Measurements from ENCODE around the gene MIA2. TPM values are rescaled to one million over a fixed set of nuclear protein-coding genes. Genes with fewer than 3 reads are reported as not detected.
"Not testable (repeated sequence)": the region's sequence is repeated elsewhere in the genome, so short reads cannot be mapped to it uniquely, and the experiment has no call there.

MIA2 gene
- total and polyA plus RNA-seq, 8 donors: 23.6 to 72.4 (median 50.3) TPM

DNA sequence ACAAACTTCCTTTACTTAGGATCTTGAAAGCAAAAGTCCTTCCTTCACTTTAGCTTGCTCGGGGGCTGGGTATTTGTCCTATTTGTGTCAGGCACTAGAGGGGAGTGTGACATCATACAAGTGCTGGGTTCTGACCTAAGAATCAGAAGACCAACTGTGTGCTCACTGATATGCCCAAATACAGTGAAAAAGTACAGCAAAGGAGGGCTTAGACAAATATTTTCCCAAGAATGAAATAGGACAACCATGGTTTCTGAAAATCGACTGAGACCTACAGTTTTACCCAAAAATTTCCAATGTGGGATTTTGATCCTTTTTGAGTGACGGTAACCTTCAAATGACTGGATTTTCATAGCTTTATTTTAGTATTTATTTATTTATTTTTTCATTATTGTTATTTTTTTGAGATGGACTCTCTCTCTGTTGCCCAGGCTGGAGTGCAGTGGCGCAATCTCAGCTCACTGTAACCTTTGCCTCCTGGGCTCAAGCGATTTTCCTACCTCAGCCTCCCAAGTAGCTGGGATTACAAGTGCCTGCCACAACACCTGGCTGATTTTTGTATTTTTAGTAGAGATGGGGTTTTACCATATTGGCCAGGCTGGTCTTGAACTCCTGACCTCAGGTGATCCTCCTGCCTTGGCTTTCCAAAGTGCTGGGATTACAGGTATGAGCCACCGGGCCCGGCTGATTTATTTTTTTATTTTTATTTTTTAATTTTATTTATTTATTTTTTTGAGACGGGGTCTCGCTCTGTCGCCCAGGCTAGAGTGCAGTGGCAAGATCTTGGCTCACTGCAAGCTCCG lies 1.8 kb upstream of the MIA2 start:
- intact Hi-C loops (cut with DNase I; ENCODE audit: low total_unique reads); H3K27ac ChIP-seq; H3K9me3 ChIP-seq; H3K4me3 ChIP-seq; H3K27me3 ChIP-seq; H3K36me3 ChIP-seq: not testable (repeated sequence)
- H3K4me1 ChIP-seq: peaks cover 0 to 28% (median 7%) of the 10 kb centered on the region in 4 donors
- TF ChIP-seq, protein P1, sequence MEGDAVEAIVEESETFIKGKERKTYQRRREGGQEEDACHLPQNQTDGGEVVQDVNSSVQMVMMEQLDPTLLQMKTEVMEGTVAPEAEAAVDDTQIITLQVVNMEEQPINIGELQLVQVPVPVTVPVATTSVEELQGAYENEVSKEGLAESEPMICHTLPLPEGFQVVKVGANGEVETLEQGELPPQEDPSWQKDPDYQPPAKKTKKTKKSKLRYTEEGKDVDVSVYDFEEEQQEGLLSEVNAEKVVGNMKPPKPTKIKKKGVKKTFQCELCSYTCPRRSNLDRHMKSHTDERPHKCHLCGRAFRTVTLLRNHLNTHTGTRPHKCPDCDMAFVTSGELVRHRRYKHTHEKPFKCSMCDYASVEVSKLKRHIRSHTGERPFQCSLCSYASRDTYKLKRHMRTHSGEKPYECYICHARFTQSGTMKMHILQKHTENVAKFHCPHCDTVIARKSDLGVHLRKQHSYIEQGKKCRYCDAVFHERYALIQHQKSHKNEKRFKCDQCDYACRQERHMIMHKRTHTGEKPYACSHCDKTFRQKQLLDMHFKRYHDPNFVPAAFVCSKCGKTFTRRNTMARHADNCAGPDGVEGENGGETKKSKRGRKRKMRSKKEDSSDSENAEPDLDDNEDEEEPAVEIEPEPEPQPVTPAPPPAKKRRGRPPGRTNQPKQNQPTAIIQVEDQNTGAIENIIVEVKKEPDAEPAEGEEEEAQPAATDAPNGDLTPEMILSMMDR (IDR thresholded peaks at IDR 0.05): peak in 2 of 7 experiments; percentile 20 to 28
- peak in 1 of 2 donors; percentile 53 for DNase-seq
- 83 to 89% (median 85%) methylated on average over 9 to 11 of the region's 11 CpGs for WGBS, 5 donors

DNA sequence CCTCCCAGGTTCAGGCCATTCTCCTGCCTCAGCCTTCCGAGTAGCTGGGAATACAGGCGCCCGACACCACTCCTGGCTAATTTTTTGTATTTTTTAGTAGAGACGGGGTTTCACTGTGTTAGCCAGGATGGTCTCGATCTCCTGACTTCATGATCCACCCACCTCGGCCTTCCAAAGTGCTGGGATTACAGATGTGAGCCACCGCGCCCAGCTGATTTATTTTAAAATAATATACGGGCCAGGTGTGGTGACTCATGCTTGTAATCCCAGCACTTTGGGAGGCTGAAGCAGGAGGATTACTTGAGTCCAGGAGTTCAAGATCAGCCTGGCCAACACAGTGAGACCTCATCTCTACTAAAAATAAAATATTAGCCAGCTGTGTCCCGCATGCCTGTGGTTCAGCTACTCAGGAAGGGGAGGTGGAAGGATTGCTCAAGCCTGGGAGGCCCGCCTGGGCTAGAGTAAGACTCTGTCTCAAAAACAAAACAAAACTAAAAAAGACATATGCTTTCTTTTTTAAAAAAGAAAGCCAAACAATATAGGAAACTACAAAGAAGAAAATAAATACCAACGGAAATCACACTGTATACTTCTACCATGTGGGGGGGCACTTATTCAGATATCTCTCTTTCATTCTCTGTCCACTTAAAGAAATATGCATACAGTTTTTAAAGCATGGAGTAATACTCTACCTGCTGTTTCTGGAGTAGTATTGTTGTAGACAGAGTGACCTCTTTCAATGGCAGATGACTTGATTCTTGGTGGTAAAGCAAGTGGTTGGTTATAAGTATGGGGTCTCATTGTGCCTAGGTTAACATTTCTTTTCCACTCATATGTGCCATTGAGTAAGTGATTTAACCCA lies 930 bp upstream of the MIA2 start:
- DNase-seq: peak in 1 of 2 donors; percentile 22
- TF ChIP-seq, protein P1 (IDR thresholded peaks at IDR 0.05): no peak
- TF ChIP-seq POLR2A (IDR thresholded peaks at IDR 0.05) (no peak), EP300 (IDR thresholded peaks at IDR 0.05) (no peak), POLR2AphosphoS5 (IDR thresholded peaks at IDR 0.05) (no peak)
- H3K4me3 ChIP-seq: no peak overlapping the region
- intact Hi-C loops (cut with DNase I; ENCODE audit: low total_unique reads): no loop called here
- H3K27ac ChIP-seq: peak overlapping the region in 2 of 5 donors; percentile 1 to 5
- no peaks in the 10 kb centered on the region for H3K9me3 ChIP-seq
- peaks cover 0 to 28% (median 7%) of the 10 kb centered on the region in 4 donors for H3K4me1 ChIP-seq
- WGBS, 5 donors: 71 to 75% (median 73%) methylated on average over 12 of the region's 12 CpGs
- H3K27me3 ChIP-seq: no peaks in the 10 kb centered on the region
- H3K36me3 ChIP-seq: no peaks in the 10 kb centered on the region

DNA sequence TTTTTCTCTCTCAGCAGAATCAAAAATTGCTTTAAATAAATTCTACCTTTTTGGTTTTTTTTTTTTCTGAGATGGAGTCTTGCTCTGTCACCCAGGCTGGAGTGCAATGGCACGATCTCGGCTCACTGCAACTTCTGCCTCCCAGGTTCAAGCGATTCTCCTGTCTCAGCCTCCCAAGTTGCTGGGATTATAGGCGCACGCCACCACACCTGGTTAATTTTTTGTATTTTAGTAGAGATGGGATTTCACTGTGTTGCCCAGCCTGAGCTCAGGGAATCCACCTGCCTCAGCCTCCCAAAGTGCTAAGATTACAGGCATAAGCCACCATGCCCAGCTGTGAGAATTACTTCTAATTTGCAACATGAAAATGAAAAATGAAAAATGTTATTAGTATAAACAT lies 1.3 kb downstream of the MIA2 start:
- H3K36me3 ChIP-seq; H3K27me3 ChIP-seq; H3K9me3 ChIP-seq; DNase-seq; intact Hi-C loops (cut with DNase I; ENCODE audit: low total_unique reads); H3K27ac ChIP-seq: not testable (repeated sequence)
- 89 to 97% (median 97%) methylated on average over 5 of the region's 5 CpGs for WGBS, 5 donors
- peak overlapping the region in 1 of 4 donors; percentile 40 for H3K4me3 ChIP-seq
- peaks cover 0 to 21% (median 7%) of the 10 kb centered on the region in 4 donors for H3K4me1 ChIP-seq

DNA sequence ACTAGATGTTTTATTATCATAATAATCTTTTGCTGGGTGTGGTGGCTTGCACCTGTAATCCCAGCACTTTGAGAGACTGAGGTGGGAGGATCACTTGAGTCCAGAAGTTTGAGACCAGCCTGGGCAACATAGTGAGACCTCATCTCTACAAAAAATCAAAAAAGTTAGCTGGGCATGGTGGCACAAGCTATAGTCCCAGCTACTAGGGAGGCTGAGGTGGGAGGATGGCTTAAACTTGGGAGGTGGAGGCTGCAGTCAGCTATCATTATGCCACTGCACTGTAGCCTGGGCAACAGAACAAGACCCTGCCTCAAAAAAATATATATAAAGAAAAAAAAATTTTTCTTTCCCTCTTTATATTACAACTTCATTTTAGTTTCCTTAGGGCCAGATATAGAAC lies 1.8 kb downstream of the MIA2 start:
- not testable (repeated sequence) for H3K27ac ChIP-seq

DNA sequence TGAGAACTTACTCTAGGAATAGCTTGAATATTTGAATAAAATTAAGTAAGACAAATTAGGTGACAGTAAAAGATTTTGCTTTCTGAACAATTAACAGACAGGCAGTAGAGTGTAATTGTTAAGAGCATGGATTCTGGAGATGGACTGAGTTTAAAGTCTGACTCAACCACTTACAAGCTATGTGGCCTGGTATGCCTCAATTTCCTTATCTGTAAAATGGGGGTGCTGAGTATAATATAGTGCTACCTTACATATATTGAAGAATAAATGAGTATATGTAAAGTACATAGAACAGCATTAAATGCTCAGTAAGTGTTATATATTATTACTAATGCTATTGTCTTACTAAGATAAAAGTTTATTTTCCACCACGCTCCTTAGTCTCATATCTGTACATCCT lies 7.1 kb downstream of the MIA2 start:
- no peaks in the 10 kb centered on the region for H3K27me3 ChIP-seq
- 97 to 100% (median 97%) methylated on average over 1 of the region's 1 CpG for WGBS, 5 donors
- no peak for TF ChIP-seq POLR2AphosphoS5 (IDR thresholded peaks at IDR 0.05)
- no peak for TF ChIP-seq EP300 (IDR thresholded peaks at IDR 0.05)
- TF ChIP-seq, protein P1 (IDR thresholded peaks at IDR 0.05): no peak
- no peak for TF ChIP-seq POLR2A (IDR thresholded peaks at IDR 0.05)
- no peaks in the 10 kb centered on the region for H3K4me1 ChIP-seq
- intact Hi-C loops (cut with DNase I; ENCODE audit: low total_unique reads): no loop called here
- peaks cover 0 to 4% (median 0%) of the 10 kb centered on the region in 4 donors for H3K36me3 ChIP-seq
- H3K9me3 ChIP-seq: no peaks in the 10 kb centered on the region
- H3K27ac ChIP-seq: no peak overlapping the region
- no peak overlapping the region for H3K4me3 ChIP-seq
- no peak for DNase-seq

More for the DNA sequence above, 1.8 kb downstream of the MIA2 start:
- intact Hi-C loops (cut with DNase I; ENCODE audit: low total_unique reads); DNase-seq; H3K9me3 ChIP-seq; H3K36me3 ChIP-seq; H3K27me3 ChIP-seq: not testable (repeated sequence)
- Histone ChIP-seq H3K4me3 (peak overlapping the region in 1 of 4 donors; percentile 40), H3K4me1 (peaks cover 0 to 21% (median 7%) of the 10 kb centered on the region in 4 donors)

All from stomach (tissue), 9 donors.